ENCODE measurements around the gene LRRC3C. TPM values are rescaled to one million over a fixed set of nuclear protein-coding genes. Genes with fewer than 3 reads are reported as not detected.
A peak's percentile ranks its signal among the peaks of the same experiment; 100 is the strongest.

The LRRC3C gene
- total RNA-seq, 6 experiments from 2014 or later: not detected

- Histone ChIP-seq H3K4me1 (peaks cover 0 to 66% (median 32%) of the 10 kb centered on the region in 4 donors), H3K27ac (peak overlapping the region; percentile 89 to 98 (median 95))
- intact Hi-C loops (cut with DNase I): no loop called here
Measured at GRCh38 chr17:39922006-39922405, 5.5 kb upstream of the LRRC3C start.

GRCh38 chr17:39923230-39923629, 4.3 kb upstream of the LRRC3C start:
- H3K27ac ChIP-seq: peak overlapping the region; percentile 89 to 98 (median 95)
- peak overlapping the region in 1 of 3 donors; percentile 28 for H3K4me3 ChIP-seq
- no peaks in the 10 kb centered on the region for H3K9me3 ChIP-seq
- peaks cover 0 to 29% (median 15%) of the 10 kb centered on the region in 4 donors for H3K36me3 ChIP-seq
- intact Hi-C loops (cut with DNase I): no loop called here
- H3K27me3 ChIP-seq: no peaks in the 10 kb centered on the region
- ATAC-seq (no peak), DNase-seq (no peak)
- 89% methylated on average over 5 of the region's 6 CpGs for WGBS (ENCODE audit: insufficient coverage, low coverage, low lambda C conversion rate, missing lambda C conversion rate)
- TF ChIP-seq CTCF (IDR thresholded peaks at IDR 0.05) (no peak), POLR2A (IDR thresholded peaks at IDR 0.05) (no peak)
- H3K4me1 ChIP-seq: peaks cover 0 to 61% (median 34%) of the 10 kb centered on the region in 4 donors

More at GRCh38 chr17:39922006-39922405, 5.5 kb upstream of the LRRC3C start:
- Histone ChIP-seq H3K4me3 (no peak overlapping the region), H3K9me3 (no peaks in the 10 kb centered on the region), H3K36me3 (peaks cover 0 to 29% (median 15%) of the 10 kb centered on the region in 4 donors), H3K27me3 (no peaks in the 10 kb centered on the region)
- WGBS (ENCODE audit: insufficient coverage, low coverage, low lambda C conversion rate, missing lambda C conversion rate): 31% methylated on average over 4 of the region's 6 CpGs
- TF ChIP-seq CTCF (IDR thresholded peaks at IDR 0.05): no peak
- no peak for TF ChIP-seq POLR2A (IDR thresholded peaks at IDR 0.05)
- ATAC-seq (peak; percentile 45 to 65 (median 50)), DNase-seq (peak; percentile 73 to 88 (median 85))

DNA sequence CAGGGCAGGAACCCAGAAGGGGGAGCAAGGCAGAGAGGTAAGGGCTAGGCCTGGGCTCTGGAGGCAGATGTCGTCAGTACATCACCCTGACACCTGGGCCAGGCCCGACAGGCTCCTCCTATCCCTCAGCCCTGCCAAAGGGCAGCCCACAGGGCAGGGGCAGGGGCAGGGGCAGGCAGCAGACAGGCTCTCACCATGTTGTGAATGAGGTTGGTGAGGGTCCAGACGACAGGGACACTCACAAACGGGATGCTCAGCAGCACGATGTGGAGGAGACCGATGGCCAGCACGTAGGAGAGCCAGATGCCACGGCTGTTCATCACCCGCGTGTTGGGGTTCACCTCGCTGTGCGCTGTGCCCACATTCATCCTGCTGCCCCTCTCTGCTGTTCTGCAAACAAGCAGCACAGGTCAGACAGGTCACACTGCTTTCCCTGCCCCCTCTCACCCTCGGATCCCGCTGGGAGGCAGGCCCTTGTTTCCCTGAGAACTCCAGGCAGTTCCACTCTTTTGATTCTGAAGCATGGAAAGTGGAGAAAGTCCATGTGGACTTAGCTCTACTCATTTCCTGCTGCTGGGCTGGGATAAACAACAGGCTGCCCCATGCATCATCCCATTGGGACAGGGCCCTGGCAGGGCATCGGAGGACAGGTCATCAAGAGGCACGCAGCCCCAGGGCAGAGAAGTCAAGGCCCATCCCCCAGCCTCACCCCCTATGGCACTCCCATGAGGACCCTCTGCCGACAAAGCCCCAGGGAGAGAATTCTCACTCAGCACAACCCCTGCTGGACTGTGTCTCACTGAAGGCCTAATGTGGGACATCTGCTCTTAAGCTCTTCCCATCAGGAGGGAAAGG, 3.5 kb upstream of the LRRC3C start:
- 20% methylated on average over 4 of the region's 17 CpGs for WGBS (ENCODE audit: insufficient coverage, low coverage, low lambda C conversion rate, missing lambda C conversion rate)
- Histone ChIP-seq H3K4me3 (peak overlapping the region in 2 of 3 donors; percentile 28 to 84), H3K9me3 (no peaks in the 10 kb centered on the region), H3K36me3 (peaks cover 0 to 29% (median 15%) of the 10 kb centered on the region in 4 donors), H3K27ac (peak overlapping the region; percentile 89 to 98 (median 95)), H3K27me3 (no peaks in the 10 kb centered on the region), H3K4me1 (peaks cover 0 to 66% (median 38%) of the 10 kb centered on the region in 4 donors)
- TF ChIP-seq POLR2A (IDR thresholded peaks at IDR 0.05): peak; percentile 33
- no peak for TF ChIP-seq CTCF (IDR thresholded peaks at IDR 0.05)
- DNase-seq (peak; percentile 88 to 93 (median 90)), ATAC-seq (peak; percentile 41 to 58 (median 46))
- intact Hi-C loops (cut with DNase I): no loop called here

GRCh38 chr17:39924691-39925055, 2.9 kb upstream of the LRRC3C start:
- H3K4me1 ChIP-seq: peaks cover 0 to 68% (median 38%) of the 10 kb centered on the region in 4 donors
- TF ChIP-seq POLR2A (IDR thresholded peaks at IDR 0.05) (peak; percentile 44), CTCF (IDR thresholded peaks at IDR 0.05) (no peak)
- peaks cover 0 to 28% (median 14%) of the 10 kb centered on the region in 4 donors for H3K36me3 ChIP-seq
- WGBS (ENCODE audit: insufficient coverage, low coverage, low lambda C conversion rate, missing lambda C conversion rate): 37% methylated on average over 2 of the region's 3 CpGs
- no peaks in the 10 kb centered on the region for H3K9me3 ChIP-seq
- peak overlapping the region; percentile 89 to 98 (median 95) for H3K27ac ChIP-seq
- intact Hi-C loops (cut with DNase I): no loop called here
- peak overlapping the region in 2 of 3 donors; percentile 28 to 84 for H3K4me3 ChIP-seq
- ATAC-seq: peak; percentile 2 to 11 (median 6)
- DNase-seq: peak; percentile 59 to 77 (median 76)
- H3K27me3 ChIP-seq: no peaks in the 10 kb centered on the region

Data from right lobe of liver (tissue), 6 donors.